Stimulated activated memory B cell treated with anti-CD40 and anti-IgM and Interleukin-4, amounts not matched to agents 10 μg/mL and 1 μg/mL and 100 μg/mL, for 72 hours (primary cell): ENCODE data around the gene SMOC2.

Experiments used
- ATAC-seq: fragments of 150-1000 bp; cut with Tn5 transposase; 2 replicates; pipeline ENCODE4 v1.10.0; 2021
- H3K27ac Mint-ChIP-seq: one replicate; pipeline ENCODE4 v1.8.0; 2022; ENCODE audit warnings: mild to moderate bottlenecking, mixed read lengths
- H3K27me3 Mint-ChIP-seq: one replicate; pipeline ENCODE4 v1.8.0; 2022; ENCODE audit warnings: mixed read lengths
- H3K36me3 Mint-ChIP-seq: one replicate; pipeline ENCODE4 v1.8.0; 2022; ENCODE audit warnings: mixed read lengths
- H3K4me1 Mint-ChIP-seq: one replicate; pipeline ENCODE4 v1.8.0; 2022; ENCODE audit warnings: mixed read lengths
- H3K4me3 Mint-ChIP-seq: one replicate; pipeline ENCODE4 v1.8.0; 2022; ENCODE audit warnings: mild to moderate bottlenecking, moderate library complexity, mixed read lengths
- H3K9me3 Mint-ChIP-seq: one replicate; pipeline ENCODE4 v1.8.0; 2022; ENCODE audit warnings: mixed read lengths

Gene SMOC2

GRCh38 chr6:168412456-168412855 lies 28.5 kb upstream of the SMOC2 start:
- H3K4me3 Mint-ChIP-seq: no peak overlapping the region
- H3K27ac Mint-ChIP-seq: no peak overlapping the region
- no peak for ATAC-seq
- H3K4me1 Mint-ChIP-seq: no peaks in the 10 kb centered on the region
- no peaks in the 10 kb centered on the region for H3K36me3 Mint-ChIP-seq
- no peaks in the 10 kb centered on the region for H3K27me3 Mint-ChIP-seq
- no peaks in the 10 kb centered on the region for H3K9me3 Mint-ChIP-seq

- Mint-ChIP-seq H3K36me3 (no peaks in the 10 kb centered on the region), H3K27me3 (no peaks in the 10 kb centered on the region), H3K9me3 (no peaks in the 10 kb centered on the region), H3K27ac (no peak overlapping the region), H3K4me3 (no peak overlapping the region), H3K4me1 (no peaks in the 10 kb centered on the region)
- ATAC-seq: peak; percentile 46
These were observed 27.8 kb upstream of the SMOC2 start for GRCh38 chr6:168413018-168413720.

- Mint-ChIP-seq H3K4me1 (no peaks in the 10 kb centered on the region), H3K9me3 (no peaks in the 10 kb centered on the region), H3K27me3 (no peaks in the 10 kb centered on the region), H3K36me3 (no peaks in the 10 kb centered on the region), H3K27ac (no peak overlapping the region), H3K4me3 (no peak overlapping the region)
- ATAC-seq: no peak
These were observed 27.1 kb upstream of the SMOC2 start for GRCh38 chr6:168413856-168414255.

GRCh38 chr6:168414336-168415097 lies 26.5 kb upstream of the SMOC2 start:
- Mint-ChIP-seq H3K36me3 (no peaks in the 10 kb centered on the region), H3K4me1 (no peaks in the 10 kb centered on the region), H3K9me3 (no peaks in the 10 kb centered on the region), H3K27ac (no peak overlapping the region), H3K4me3 (no peak overlapping the region), H3K27me3 (no peaks in the 10 kb centered on the region)
- no peak for ATAC-seq

- Mint-ChIP-seq H3K4me1 (no peaks in the 10 kb centered on the region), H3K36me3 (no peaks in the 10 kb centered on the region), H3K27ac (no peak overlapping the region), H3K4me3 (no peak overlapping the region), H3K27me3 (no peaks in the 10 kb centered on the region), H3K9me3 (no peaks in the 10 kb centered on the region)
- no peak for ATAC-seq
These were observed 25.6 kb upstream of the SMOC2 start for GRCh38 chr6:168415098-168415992.

GRCh38 chr6:168415993-168416530 lies 24.9 kb upstream of the SMOC2 start:
- H3K36me3 Mint-ChIP-seq: no peaks in the 10 kb centered on the region
- no peaks in the 10 kb centered on the region for H3K9me3 Mint-ChIP-seq
- ATAC-seq: no peak
- H3K27ac Mint-ChIP-seq: no peak overlapping the region
- H3K4me3 Mint-ChIP-seq: no peak overlapping the region
- no peaks in the 10 kb centered on the region for H3K27me3 Mint-ChIP-seq
- H3K4me1 Mint-ChIP-seq: no peaks in the 10 kb centered on the region

- H3K9me3 Mint-ChIP-seq: no peaks in the 10 kb centered on the region
- ATAC-seq: no peak
- H3K27me3 Mint-ChIP-seq: no peaks in the 10 kb centered on the region
- H3K4me1 Mint-ChIP-seq: no peaks in the 10 kb centered on the region
- no peaks in the 10 kb centered on the region for H3K36me3 Mint-ChIP-seq
- H3K4me3 Mint-ChIP-seq: no peak overlapping the region
- no peak overlapping the region for H3K27ac Mint-ChIP-seq
These were observed 24.5 kb upstream of the SMOC2 start for GRCh38 chr6:168416531-168416930.

- H3K27ac Mint-ChIP-seq: no peak overlapping the region
- H3K4me1 Mint-ChIP-seq: no peaks in the 10 kb centered on the region
- no peaks in the 10 kb centered on the region for H3K27me3 Mint-ChIP-seq
- H3K4me3 Mint-ChIP-seq: no peak overlapping the region
- H3K9me3 Mint-ChIP-seq: no peaks in the 10 kb centered on the region
- ATAC-seq: no peak
- no peaks in the 10 kb centered on the region for H3K36me3 Mint-ChIP-seq
These were observed 23.8 kb upstream of the SMOC2 start for GRCh38 chr6:168417191-168417590.

- Mint-ChIP-seq H3K4me3 (no peak overlapping the region), H3K27ac (no peak overlapping the region), H3K4me1 (no peaks in the 10 kb centered on the region), H3K36me3 (no peaks in the 10 kb centered on the region), H3K27me3 (no peaks in the 10 kb centered on the region), H3K9me3 (no peaks in the 10 kb centered on the region)
- ATAC-seq: no peak
These were observed 23.1 kb upstream of the SMOC2 start for GRCh38 chr6:168417679-168418557.

GRCh38 chr6:168418711-168419121 lies 22.3 kb upstream of the SMOC2 start:
- Mint-ChIP-seq H3K9me3 (no peaks in the 10 kb centered on the region), H3K27me3 (no peaks in the 10 kb centered on the region), H3K4me1 (no peaks in the 10 kb centered on the region), H3K36me3 (no peaks in the 10 kb centered on the region), H3K27ac (no peak overlapping the region), H3K4me3 (no peak overlapping the region)
- no peak for ATAC-seq

GRCh38 chr6:168419569-168419968 lies 21.4 kb upstream of the SMOC2 start:
- no peak overlapping the region for H3K4me3 Mint-ChIP-seq
- no peaks in the 10 kb centered on the region for H3K4me1 Mint-ChIP-seq
- H3K36me3 Mint-ChIP-seq: no peaks in the 10 kb centered on the region
- no peaks in the 10 kb centered on the region for H3K27me3 Mint-ChIP-seq
- no peak for ATAC-seq
- no peak overlapping the region for H3K27ac Mint-ChIP-seq
- no peaks in the 10 kb centered on the region for H3K9me3 Mint-ChIP-seq

GRCh38 chr6:168420084-168420483 lies 20.9 kb upstream of the SMOC2 start:
- H3K36me3 Mint-ChIP-seq: no peaks in the 10 kb centered on the region
- H3K27me3 Mint-ChIP-seq: no peaks in the 10 kb centered on the region
- ATAC-seq: peak; percentile 3
- no peaks in the 10 kb centered on the region for H3K4me1 Mint-ChIP-seq
- H3K9me3 Mint-ChIP-seq: no peaks in the 10 kb centered on the region
- no peak overlapping the region for H3K4me3 Mint-ChIP-seq
- H3K27ac Mint-ChIP-seq: no peak overlapping the region

GRCh38 chr6:168420706-168421105 lies 20.3 kb upstream of the SMOC2 start:
- no peaks in the 10 kb centered on the region for H3K36me3 Mint-ChIP-seq

GRCh38 chr6:168427184-168427583 lies 13.8 kb upstream of the SMOC2 start:
- no peaks in the 10 kb centered on the region for H3K4me1 Mint-ChIP-seq
- H3K27me3 Mint-ChIP-seq: peaks cover 11% of the 10 kb centered on the region
- ATAC-seq: no peak
- H3K36me3 Mint-ChIP-seq: no peaks in the 10 kb centered on the region
- no peak overlapping the region for H3K4me3 Mint-ChIP-seq
- H3K9me3 Mint-ChIP-seq: no peaks in the 10 kb centered on the region
- no peak overlapping the region for H3K27ac Mint-ChIP-seq

More at GRCh38 chr6:168420706-168421105, 20.3 kb upstream of the SMOC2 start:
- Mint-ChIP-seq H3K4me1 (no peaks in the 10 kb centered on the region), H3K27me3 (no peaks in the 10 kb centered on the region), H3K9me3 (no peaks in the 10 kb centered on the region), H3K4me3 (no peak overlapping the region), H3K27ac (no peak overlapping the region)
- no peak for ATAC-seq
